ENCODE results near the gene RIT2. TPM values are rescaled to one million over a fixed set of nuclear protein-coding genes. Genes with fewer than 3 reads are reported as not detected.

Gene RIT2
- total RNA-seq, 4 donors from 2014 or later = not detected

DNA sequence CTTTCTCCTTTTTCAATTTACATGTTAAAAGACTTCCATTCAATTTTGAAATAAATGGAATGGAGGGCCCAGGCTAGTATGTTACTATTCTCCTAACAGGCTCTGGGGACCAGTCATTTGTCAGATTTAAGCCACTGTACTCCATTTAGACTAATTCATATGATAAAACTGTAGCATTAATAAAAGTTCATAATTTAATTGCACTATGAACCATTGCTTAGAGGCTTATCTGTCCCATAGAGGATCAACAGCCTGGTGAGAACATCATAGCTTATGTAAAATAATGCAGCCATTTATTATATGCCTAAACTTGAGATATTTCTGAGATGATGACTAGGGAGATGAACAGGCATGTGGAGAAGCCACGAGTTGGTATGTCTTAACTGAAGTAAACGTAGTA lies 156.0 kb downstream of the RIT2 start:
- no peak overlapping the region for H3K4me3 ChIP-seq
- intact Hi-C loops (cut with DNase I) = no loop called here
- H3K27ac ChIP-seq (replicated peaks in 1 of 4) = no peak overlapping the region
- no peak for TF ChIP-seq POLR2A (IDR thresholded peaks at IDR 0.05; ENCODE audit: low read depth)
- no peak for TF ChIP-seq EP300 (IDR thresholded peaks at IDR 0.05)
- TF ChIP-seq, protein P1, sequence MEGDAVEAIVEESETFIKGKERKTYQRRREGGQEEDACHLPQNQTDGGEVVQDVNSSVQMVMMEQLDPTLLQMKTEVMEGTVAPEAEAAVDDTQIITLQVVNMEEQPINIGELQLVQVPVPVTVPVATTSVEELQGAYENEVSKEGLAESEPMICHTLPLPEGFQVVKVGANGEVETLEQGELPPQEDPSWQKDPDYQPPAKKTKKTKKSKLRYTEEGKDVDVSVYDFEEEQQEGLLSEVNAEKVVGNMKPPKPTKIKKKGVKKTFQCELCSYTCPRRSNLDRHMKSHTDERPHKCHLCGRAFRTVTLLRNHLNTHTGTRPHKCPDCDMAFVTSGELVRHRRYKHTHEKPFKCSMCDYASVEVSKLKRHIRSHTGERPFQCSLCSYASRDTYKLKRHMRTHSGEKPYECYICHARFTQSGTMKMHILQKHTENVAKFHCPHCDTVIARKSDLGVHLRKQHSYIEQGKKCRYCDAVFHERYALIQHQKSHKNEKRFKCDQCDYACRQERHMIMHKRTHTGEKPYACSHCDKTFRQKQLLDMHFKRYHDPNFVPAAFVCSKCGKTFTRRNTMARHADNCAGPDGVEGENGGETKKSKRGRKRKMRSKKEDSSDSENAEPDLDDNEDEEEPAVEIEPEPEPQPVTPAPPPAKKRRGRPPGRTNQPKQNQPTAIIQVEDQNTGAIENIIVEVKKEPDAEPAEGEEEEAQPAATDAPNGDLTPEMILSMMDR (IDR thresholded peaks at IDR 0.05) = no peak
- TF ChIP-seq POLR2AphosphoS5 (IDR thresholded peaks at IDR 0.05) = no peak
- DNase-seq (ENCODE audit: extremely low spot score) = no peak
- no peaks in the 10 kb centered on the region for H3K9me3 ChIP-seq
- 77% methylated on average over 2 of the region's 2 CpGs for WGBS
- no peaks in the 10 kb centered on the region for H3K36me3 ChIP-seq
- no peaks in the 10 kb centered on the region for H3K4me1 ChIP-seq
- H3K27me3 ChIP-seq = no peaks in the 10 kb centered on the region

DNA sequence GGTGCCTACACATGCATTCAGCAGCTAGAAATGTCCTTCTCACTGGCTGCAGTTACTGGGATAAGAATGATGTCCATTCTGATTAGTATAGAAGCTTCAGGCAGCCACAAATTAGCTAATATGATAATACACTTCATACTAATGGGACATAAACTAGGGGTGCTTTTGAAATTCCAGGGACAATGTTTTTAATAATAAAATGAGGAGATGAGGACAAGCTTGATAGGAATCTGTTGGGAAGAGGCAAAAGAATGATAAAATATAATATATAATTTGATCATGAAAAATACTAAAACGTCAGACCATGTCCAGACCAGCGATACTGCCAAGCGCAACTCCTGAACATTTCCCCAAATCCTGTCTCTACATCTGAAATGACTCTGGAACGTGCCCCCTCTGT lies 157.1 kb downstream of the RIT2 start:
- H3K27ac ChIP-seq (replicated peaks in 1 of 4) = no peak overlapping the region
- 88% methylated on average over 4 of the region's 4 CpGs for WGBS
- TF ChIP-seq POLR2A (IDR thresholded peaks at IDR 0.05; ENCODE audit: low read depth) (no peak), EP300 (IDR thresholded peaks at IDR 0.05) (no peak), POLR2AphosphoS5 (IDR thresholded peaks at IDR 0.05) (no peak)
- TF ChIP-seq, protein P1 (IDR thresholded peaks at IDR 0.05) = no peak
- H3K9me3 ChIP-seq = no peaks in the 10 kb centered on the region
- H3K4me1 ChIP-seq = no peaks in the 10 kb centered on the region
- H3K36me3 ChIP-seq = no peaks in the 10 kb centered on the region
- H3K27me3 ChIP-seq = no peaks in the 10 kb centered on the region
- intact Hi-C loops (cut with DNase I) = no loop called here
- no peak overlapping the region for H3K4me3 ChIP-seq
- DNase-seq (ENCODE audit: extremely low spot score) = no peak

DNA sequence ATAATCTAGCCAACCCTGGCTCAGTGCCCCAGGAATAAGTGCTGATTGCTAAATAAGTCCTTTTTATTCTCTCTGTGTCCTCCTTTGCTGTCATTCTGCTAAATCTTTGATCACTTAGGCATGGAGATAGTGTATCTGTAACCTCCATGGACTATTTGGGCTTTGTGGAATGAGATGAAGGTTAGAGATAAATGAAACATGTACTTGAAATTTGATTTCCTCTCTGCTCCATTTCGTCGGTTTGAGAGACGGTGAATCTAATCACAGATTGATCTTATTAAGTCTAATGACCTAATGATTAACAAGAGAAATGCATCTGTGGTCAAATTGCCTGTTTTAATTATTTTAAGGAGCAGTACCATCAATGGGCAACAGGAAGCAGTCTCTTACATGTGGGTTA lies 159.2 kb downstream of the RIT2 start:
- Histone ChIP-seq H3K4me3 (no peak overlapping the region), H3K4me1 (no peaks in the 10 kb centered on the region), H3K27ac (replicated peaks in 1 of 4) (no peak overlapping the region), H3K9me3 (no peaks in the 10 kb centered on the region), H3K27me3 (no peaks in the 10 kb centered on the region), H3K36me3 (no peaks in the 10 kb centered on the region)
- 91% methylated on average over 3 of the region's 3 CpGs for WGBS
- no peak for DNase-seq (ENCODE audit: extremely low spot score)
- intact Hi-C loops (cut with DNase I) = no loop called here
- TF ChIP-seq POLR2AphosphoS5 (IDR thresholded peaks at IDR 0.05) (no peak), POLR2A (IDR thresholded peaks at IDR 0.05; ENCODE audit: low read depth) (no peak), EP300 (IDR thresholded peaks at IDR 0.05) (no peak)
- TF ChIP-seq, protein P1 (IDR thresholded peaks at IDR 0.05) = no peak

DNA sequence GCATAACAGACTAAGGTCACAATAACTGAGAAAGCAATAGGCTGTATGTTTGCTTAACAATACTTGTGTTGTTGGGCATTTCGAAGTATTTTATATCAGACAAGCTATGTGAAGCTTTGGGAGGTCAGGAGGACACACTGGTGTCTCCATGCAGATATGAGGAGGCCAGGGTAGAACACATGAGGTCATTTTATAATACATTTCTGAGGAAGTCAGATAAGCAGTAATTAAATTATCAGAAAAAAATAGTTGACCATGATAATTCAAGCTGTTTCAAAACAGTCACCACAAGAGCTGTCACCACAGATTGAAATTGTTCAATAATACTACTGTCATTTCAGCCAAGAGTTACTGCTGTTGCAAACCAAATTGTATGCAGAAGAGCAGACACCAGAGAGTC lies 160.6 kb downstream of the RIT2 start:
- Histone ChIP-seq H3K4me3 (no peak overlapping the region), H3K4me1 (no peaks in the 10 kb centered on the region), H3K27me3 (no peaks in the 10 kb centered on the region), H3K36me3 (no peaks in the 10 kb centered on the region), H3K9me3 (no peaks in the 10 kb centered on the region), H3K27ac (replicated peaks in 1 of 4) (no peak overlapping the region)
- WGBS = 63% methylated on average over 1 of the region's 1 CpG
- no peak for DNase-seq (ENCODE audit: extremely low spot score)
- intact Hi-C loops (cut with DNase I) = no loop called here
- TF ChIP-seq POLR2A (IDR thresholded peaks at IDR 0.05; ENCODE audit: low read depth) = no peak
- no peak for TF ChIP-seq EP300 (IDR thresholded peaks at IDR 0.05)
- no peak for TF ChIP-seq POLR2AphosphoS5 (IDR thresholded peaks at IDR 0.05)
- TF ChIP-seq, protein P1 (IDR thresholded peaks at IDR 0.05) = no peak

DNA sequence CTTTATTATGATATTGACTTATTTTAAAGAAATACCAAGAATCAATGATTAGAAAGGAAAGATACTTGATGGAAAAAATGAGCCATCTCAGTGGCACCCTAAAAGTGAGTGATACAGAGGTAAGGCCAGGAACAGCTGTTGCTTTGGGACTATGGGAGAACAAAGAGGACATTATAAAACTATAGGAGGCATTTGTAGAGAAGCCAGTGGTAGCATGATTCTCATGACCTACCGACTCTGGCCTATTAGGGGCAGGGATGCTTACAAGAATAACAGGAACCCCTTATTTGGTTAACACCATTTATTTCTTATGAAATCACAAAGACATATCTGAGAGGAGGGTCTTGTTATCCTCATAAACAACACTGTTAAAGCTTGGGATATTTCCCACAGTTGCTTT lies 162.2 kb downstream of the RIT2 start:
- Histone ChIP-seq H3K4me1 (no peaks in the 10 kb centered on the region), H3K36me3 (no peaks in the 10 kb centered on the region), H3K4me3 (no peak overlapping the region), H3K9me3 (no peaks in the 10 kb centered on the region), H3K27me3 (no peaks in the 10 kb centered on the region), H3K27ac (replicated peaks in 1 of 4) (no peak overlapping the region)
- intact Hi-C loops (cut with DNase I) = no loop called here
- WGBS = 46% methylated on average over 1 of the region's 1 CpG
- TF ChIP-seq POLR2A (IDR thresholded peaks at IDR 0.05; ENCODE audit: low read depth) (no peak), EP300 (IDR thresholded peaks at IDR 0.05) (no peak)
- no peak for DNase-seq (ENCODE audit: extremely low spot score)

All from esophagus muscularis mucosa (tissue), 4 donors.